Heart right ventricle (tissue), 16 donors: Measurements from ENCODE around the gene ADCY5. TPM values are rescaled to one million over a fixed set of nuclear protein-coding genes. Genes with fewer than 3 reads are reported as not detected.

ENCODE experiments used
- ATAC-seq, 8 donors: fragments of 200-7000 bp; cut with Tn5 transposase; one replicate each; pipeline ENCODE4 v1.9.1; 2020; ENCODE audit warnings: mild to moderate bottlenecking in 8 of 8, moderate library complexity in 8 of 8, moderate number of reproducible peaks in 1 of 8
- DNase-seq, 2 donors: peaks; one replicate each; pipeline ENCODE4 v3.0.0-alpha.2; 2020
- H3K27ac ChIP-seq, 10 donors: fragments of 200-600 bp; sonication (generic) in 2 of 10; one replicate each; pipeline versions ENCODE4 v1.5.0 to v1.8.0; 2020 to 2022; ENCODE audit warnings: mild to moderate bottlenecking in 3 of 10
- H3K27me3 ChIP-seq, 7 donors: fragments of 200-600 bp; one replicate each; pipeline ENCODE4 v1.8.0; 2021 to 2022; ENCODE audit warnings: mild to moderate bottlenecking in 2 of 7
- H3K36me3 ChIP-seq, 9 donors: fragments of 200-600 bp; sonication (generic) in 1 of 9; one replicate each; pipeline versions ENCODE4 v1.5.0 to v1.8.0; 2020 to 2022; ENCODE audit warnings: mild to moderate bottlenecking in 2 of 9
- H3K4me1 ChIP-seq, 9 donors: fragments of 200-600 bp; sonication (generic) in 1 of 9; one replicate each; pipeline versions ENCODE4 v1.5.0 to v1.8.0; 2020 to 2022; ENCODE audit warnings: mild to moderate bottlenecking in 4 of 9
- H3K4me3 ChIP-seq, 10 donors: fragments of 200-600 bp; sonication (generic) in 2 of 10; one replicate each; pipeline versions ENCODE4 v1.5.0 to v1.8.0; 2020 to 2022; ENCODE audit warnings: mild to moderate bottlenecking in 7 of 10, moderate library complexity in 2 of 10
- H3K9me3 ChIP-seq, 11 donors: fragments of 200-600 bp in 10 of 11; sonication (generic) in 2 of 11; one replicate each; pipeline versions ENCODE4 v1.5.0 to v1.8.0; 2013 to 2022; ENCODE audit warnings: mild to moderate bottlenecking in 2 of 11, control low read depth in 1 of 11, moderate library complexity in 1 of 11
- CTCF ChIP-seq, 9 donors: fragments of 200-600 bp; sonication (generic) in 2 of 9; IDR thresholded peaks; one replicate each; pipeline versions ENCODE4 v1.5.0 to v1.8.0; 2021 to 2022; ENCODE audit warnings: antibody characterized with exemption in 9 of 9, mild to moderate bottlenecking in 5 of 9, moderate library complexity in 1 of 9
- WGBS, 2 donors: extraction: QIAGEN DNeasy Blood & Tissue Kit; methylation state at CpG; one replicate each; pipeline ENCODE4 v1.1.7; 2013; ENCODE audit warnings: inconsistent platforms in 1 of 2; 5-methylcytosine and 5-hydroxymethylcytosine counted together
- intact Hi-C, 10 donors: fragments of 100-400 bp; cut with DNase I; formaldehyde crosslinking; loops; one replicate each; pipeline versions ENCODE4 v1.11.1 to v1.14.2; 2022
- polyA plus RNA-seq, 2 donors: library from polyadenylated mRNA; stranded (reverse); fragments of 200-250 nt; gene quantifications; one replicate each; pipeline ENCODE4 v1.2.3, GENCODE V29; 2013
- total RNA-seq, 10 donors: library from RNA; stranded (reverse); fragmentation: NEBNext Ultra II Directional in 3 of 10; extraction: Animal tissue kit (Norgen Biotek cat#: 25700) in 3 of 10; gene quantifications; one replicate each; pipeline versions ENCODE4 v1.2.1 to v1.2.4, GENCODE V29; 2021 to 2023
- donor health status: Arrhythmogenic right ventricular cardiomyopathy.
- donor health status: ischemic (EF 13 %, LVEDD 7.1; RV severe dilation, severe dysfunction).
- donor health status: healthy with polysubstance abuse.
- donor health status: DM: no; HTN: yes; CAD: no.
- donor health status: DM: no; HTN: no; CAD: no.
- donor health status: ischemic (EF 25% LVEDD 6.9; RV normal size, moderate dysfunction).
- donor health status: ischemic (EF 25% LVEDD 5.7; RV mildly dilated, moderate dysfunction).
- donor health status: healthy.
- donor health status: DM: yes; HTN: yes; CAD: no.
- donor health status: Ischemic cardiomyopathy.
- donor health status: ischemic (EF 35%, LVEDD 5.7; RV mildly dilated, moderate dysfunction).
- donor health status: nonischemic (EF 11% LVEDD 7.7; RV severe dilation, severe dysfunction).
- donor health status: DM: yes; HTN: yes; CAD: no.
- donor health status: PGD.
- donor health status: ischemic (EF 29% LVEDD 5.4; RV normal size, mild dysfunction).
- donor health status: nonischemic (EF 23%, LVEDD 6.1; RV moderate dilation, normal function).

Gene ADCY5
- total and polyA plus RNA-seq, 12 donors = 37.2 to 245 (median 198) TPM

GRCh38 chr3:123453675-123454074 lies 4.8 kb upstream of the ADCY5 start:
- peaks cover 0 to 56% (median 15%) of the 10 kb centered on the region in 7 donors for H3K27me3 ChIP-seq
- no peak overlapping the region for H3K27ac ChIP-seq
- H3K9me3 ChIP-seq = no peaks in the 10 kb centered on the region
- peaks cover 0 to 18% (median 9%) of the 10 kb centered on the region in 9 donors for H3K4me1 ChIP-seq
- DNase-seq (no peak), ATAC-seq (no peak)
- H3K4me3 ChIP-seq = no peak overlapping the region
- intact Hi-C loops = loop anchor here in 4 of 10 donors (5.0 to 10.0 kb wide), 2 partner anchors 34 to 91 kb away; no protein-coding TSS in a partner anchor
- no peak for TF ChIP-seq CTCF (IDR thresholded peaks at IDR 0.05)
- 47 to 62% methylated on average over 3 of the region's 3 CpGs for WGBS, 2 donors
- H3K36me3 ChIP-seq = no peaks in the 10 kb centered on the region

- DNase-seq (no peak), ATAC-seq (no peak)
- Histone ChIP-seq H3K36me3 (no peaks in the 10 kb centered on the region), H3K4me3 (no peak overlapping the region), H3K4me1 (peaks cover 0 to 22% (median 15%) of the 10 kb centered on the region in 9 donors), H3K27me3 (peaks cover 0 to 65% (median 28%) of the 10 kb centered on the region in 7 donors), H3K9me3 (no peaks in the 10 kb centered on the region), H3K27ac (peak overlapping the region in 2 of 10 donors; percentile 92 to 95)
- WGBS, 2 donors = 75 to 76% methylated on average over 4 of the region's 4 CpGs
- TF ChIP-seq CTCF (IDR thresholded peaks at IDR 0.05) = no peak
- intact Hi-C loops = loop anchor here in 4 of 10 donors (5.0 to 10.0 kb wide), 2 partner anchors 36 to 94 kb away; no protein-coding TSS in a partner anchor
Observed at GRCh38 chr3:123451186-123451585, 2.3 kb upstream of the ADCY5 start.

GRCh38 chr3:123449997-123450604 lies 1.2 kb upstream of the ADCY5 start:
- Histone ChIP-seq H3K27ac (peak overlapping the region; percentile 62 to 97 (median 91)), H3K36me3 (no peaks in the 10 kb centered on the region), H3K4me3 (peak overlapping the region; percentile 21 to 81 (median 72)), H3K9me3 (no peaks in the 10 kb centered on the region), H3K4me1 (peaks cover 0 to 27% (median 15%) of the 10 kb centered on the region in 9 donors), H3K27me3 (peaks cover 0 to 68% (median 27%) of the 10 kb centered on the region in 7 donors)
- peak; percentile 39 to 48 for DNase-seq
- peak; percentile 7 to 54 (median 41) for ATAC-seq
- intact Hi-C loops = loop anchor here in 8 of 10 donors (2.0 to 10.0 kb wide), 12 partner anchors 37 to 123 kb away; no protein-coding TSS in a partner anchor
- no peak for TF ChIP-seq CTCF (IDR thresholded peaks at IDR 0.05)
- 9 to 13% methylated on average over 31 to 33 of the region's 33 CpGs for WGBS, 2 donors

- intact Hi-C loops = loop anchor here in 7 of 10 donors (2.0 to 10.0 kb wide), 11 partner anchors 37 to 122 kb away; no protein-coding TSS in a partner anchor
- ATAC-seq (peak; percentile 36 to 78 (median 54)), DNase-seq (peak; percentile 32 to 60)
- peaks cover 0 to 35% (median 19%) of the 10 kb centered on the region in 9 donors for H3K4me1 ChIP-seq
- no peaks in the 10 kb centered on the region for H3K9me3 ChIP-seq
- peak overlapping the region; percentile 81 to 97 (median 91) for H3K27ac ChIP-seq
- H3K4me3 ChIP-seq = peak overlapping the region; percentile 56 to 81 (median 72)
- WGBS, 2 donors = 0 to 1% methylated on average over 61 to 113 of the region's 114 CpGs
- no peaks in the 10 kb centered on the region for H3K36me3 ChIP-seq
- no peak for TF ChIP-seq CTCF (IDR thresholded peaks at IDR 0.05)
- H3K27me3 ChIP-seq = peaks cover 0 to 75% (median 27%) of the 10 kb centered on the region in 7 donors
Observed at GRCh38 chr3:123449102-123449996, 459 bp upstream of the ADCY5 start.
